Activated CD4-positive, alpha-beta T cell treated with anti-CD3 and anti-CD28 coated beads, Interleukin-2, amount 10 ng/mL, durations not matched to agents 24 days and 14 days (primary cell): ENCODE data around the gene GALNT9. TPM values are rescaled to one million over a fixed set of nuclear protein-coding genes. Genes with fewer than 3 reads are reported as not detected.
"Not testable (repeated sequence)": the region's sequence is repeated elsewhere in the genome, so short reads cannot be mapped to it uniquely, and the experiment has no call there.

Experiments used
- DNase-seq: peaks from one replicate; pipeline ENCODE4 v3.0.0; 2022
- H3K27ac Mint-ChIP-seq: one replicate; pipeline ENCODE4 v1.8.0; 2022; ENCODE audit warnings: mild to moderate bottlenecking, mixed read lengths
- H3K27me3 Mint-ChIP-seq: one replicate; pipeline ENCODE4 v1.8.0; 2022; ENCODE audit warnings: mixed read lengths
- H3K36me3 Mint-ChIP-seq: one replicate; pipeline ENCODE4 v1.8.0; 2022; ENCODE audit warnings: low read depth, mild to moderate bottlenecking, mixed read lengths
- H3K4me1 Mint-ChIP-seq: one replicate; pipeline ENCODE4 v1.8.0; 2021; ENCODE audit warnings: mixed read lengths
- H3K4me3 Mint-ChIP-seq: one replicate; pipeline ENCODE4 v1.8.0; 2022; ENCODE audit warnings: mild to moderate bottlenecking, moderate library complexity, mixed read lengths
- H3K9me3 Mint-ChIP-seq: one replicate; pipeline ENCODE4 v1.8.0; 2021; ENCODE audit warnings: mixed read lengths
- intact Hi-C: fragments of 100-400 bp; cut with micrococcal nuclease; formaldehyde crosslinking; loops from one replicate; pipeline ENCODE4 v1.15.1; 2023
- total RNA-seq: library from RNA; stranded (reverse); gene quantifications from 2 replicates; pipeline ENCODE4 v1.2.3, GENCODE V29; 2022

GALNT9 gene
- total RNA-seq, 1 donor from 2014 or later: not detected

DNA sequence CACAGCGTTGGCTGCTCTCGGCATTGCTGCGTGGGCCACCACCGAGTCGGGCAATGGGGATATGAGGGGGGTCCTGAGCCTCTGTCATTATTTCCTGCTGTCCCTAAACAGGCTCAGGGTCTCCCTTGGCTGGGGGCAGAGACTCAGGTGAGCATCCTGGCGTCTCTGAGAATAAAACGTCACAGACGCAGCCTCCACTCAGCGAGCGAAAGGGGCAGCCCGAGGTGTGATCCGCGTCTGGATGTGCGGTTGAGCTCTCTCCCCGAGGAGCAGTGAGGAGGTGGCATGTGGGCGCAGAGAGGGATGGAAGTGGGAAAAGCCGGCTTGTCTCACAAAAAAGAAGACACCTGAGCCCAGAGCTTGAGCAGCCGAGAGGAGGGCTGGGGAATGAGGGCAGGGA is 62.6 kb downstream of the GALNT9 start:
- Mint-ChIP-seq H3K4me1 (no peaks in the 10 kb centered on the region), H3K36me3 (no peaks in the 10 kb centered on the region), H3K27ac (no peak overlapping the region), H3K9me3 (no peaks in the 10 kb centered on the region), H3K4me3 (no peak overlapping the region), H3K27me3 (no peaks in the 10 kb centered on the region)
- intact Hi-C loops: no loop called here
- no peak for DNase-seq

DNA sequence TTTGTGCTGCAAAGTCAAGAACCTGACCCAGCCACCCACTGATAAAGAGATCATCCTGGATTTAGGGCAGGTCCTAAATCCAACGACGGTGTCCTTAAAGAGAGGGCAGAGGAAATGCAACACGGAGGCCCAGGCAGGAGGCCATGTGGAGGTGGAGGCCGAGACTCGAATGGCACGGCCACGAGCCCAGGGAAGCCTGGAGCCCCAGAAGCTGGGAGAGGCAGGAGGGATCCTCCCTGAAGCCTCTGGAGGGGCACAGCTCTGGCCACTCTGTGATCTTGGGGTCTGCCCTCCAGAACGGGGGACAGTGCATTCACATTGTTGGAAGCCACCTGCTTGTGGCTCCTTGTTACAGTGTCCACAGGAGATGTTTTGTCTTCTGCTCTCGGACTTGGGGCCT is 63.0 kb downstream of the GALNT9 start:
- no peaks in the 10 kb centered on the region for H3K27me3 Mint-ChIP-seq
- no peaks in the 10 kb centered on the region for H3K36me3 Mint-ChIP-seq
- H3K9me3 Mint-ChIP-seq: no peaks in the 10 kb centered on the region
- H3K27ac Mint-ChIP-seq: no peak overlapping the region
- intact Hi-C loops: no loop called here
- H3K4me1 Mint-ChIP-seq: no peaks in the 10 kb centered on the region
- DNase-seq: no peak
- H3K4me3 Mint-ChIP-seq: no peak overlapping the region

DNA sequence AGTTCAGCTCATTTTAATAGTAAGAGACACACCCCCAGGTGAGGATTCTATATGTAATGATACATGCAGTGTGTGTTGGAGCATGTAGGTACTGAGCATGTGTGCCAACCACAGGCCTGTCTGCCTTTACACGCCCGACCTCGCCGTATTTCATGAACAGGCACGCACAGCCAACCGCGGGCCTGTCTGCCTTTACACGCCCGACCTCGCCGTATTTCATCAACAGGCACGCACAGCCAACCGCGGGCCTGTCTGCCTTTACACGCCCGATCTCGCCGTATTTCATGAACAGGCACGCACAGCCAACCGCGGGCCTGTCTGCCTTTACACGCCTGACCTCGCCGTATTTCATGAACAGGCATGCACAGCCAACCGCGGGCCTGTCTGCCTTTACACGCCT is 63.6 kb downstream of the GALNT9 start:
- intact Hi-C loops, H3K27ac Mint-ChIP-seq, H3K36me3 Mint-ChIP-seq, H3K27me3 Mint-ChIP-seq, H3K9me3 Mint-ChIP-seq, H3K4me3 Mint-ChIP-seq, DNase-seq, H3K4me1 Mint-ChIP-seq: not testable (repeated sequence)

DNA sequence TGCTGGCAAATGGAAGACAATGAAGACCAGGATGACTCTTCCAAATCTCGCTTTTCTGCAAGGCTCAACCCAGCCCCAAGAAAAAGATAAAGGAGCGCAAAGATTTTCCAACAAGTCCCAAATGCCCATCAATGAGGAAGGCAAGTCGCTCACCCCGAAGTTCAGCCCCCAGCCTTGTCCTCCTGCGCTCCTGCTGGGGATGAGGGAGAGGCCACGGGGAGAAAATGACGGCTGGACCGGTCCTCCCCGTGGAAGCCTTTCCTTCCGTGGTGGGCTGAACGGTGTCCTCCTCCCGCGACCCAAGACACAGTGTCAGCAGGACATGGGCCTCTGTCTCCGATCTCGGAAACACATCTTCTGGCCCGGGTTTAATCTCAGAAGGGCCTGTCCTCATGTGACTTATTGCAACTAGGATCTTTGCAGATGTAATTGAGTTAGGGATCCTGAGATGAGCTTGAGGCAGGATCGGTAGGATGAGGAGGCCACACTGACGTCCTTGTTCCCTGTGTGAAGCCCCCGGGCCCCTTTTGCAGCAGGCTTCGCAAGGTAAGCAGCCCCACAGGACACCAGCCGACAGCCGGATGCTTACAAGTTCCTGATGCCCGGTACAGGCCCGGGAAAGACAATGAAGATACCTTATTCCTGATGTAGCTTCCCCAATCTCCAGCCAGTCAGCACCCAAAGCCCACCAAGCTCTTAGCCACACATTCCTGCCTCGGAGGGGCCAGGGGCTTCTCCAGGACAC is 64.2 kb downstream of the GALNT9 start:
- Mint-ChIP-seq H3K36me3 (no peaks in the 10 kb centered on the region), H3K27ac (no peak overlapping the region), H3K4me3 (no peak overlapping the region), H3K27me3 (no peaks in the 10 kb centered on the region), H3K4me1 (no peaks in the 10 kb centered on the region), H3K9me3 (no peaks in the 10 kb centered on the region)
- intact Hi-C loops: no loop called here
- DNase-seq: no peak

DNA sequence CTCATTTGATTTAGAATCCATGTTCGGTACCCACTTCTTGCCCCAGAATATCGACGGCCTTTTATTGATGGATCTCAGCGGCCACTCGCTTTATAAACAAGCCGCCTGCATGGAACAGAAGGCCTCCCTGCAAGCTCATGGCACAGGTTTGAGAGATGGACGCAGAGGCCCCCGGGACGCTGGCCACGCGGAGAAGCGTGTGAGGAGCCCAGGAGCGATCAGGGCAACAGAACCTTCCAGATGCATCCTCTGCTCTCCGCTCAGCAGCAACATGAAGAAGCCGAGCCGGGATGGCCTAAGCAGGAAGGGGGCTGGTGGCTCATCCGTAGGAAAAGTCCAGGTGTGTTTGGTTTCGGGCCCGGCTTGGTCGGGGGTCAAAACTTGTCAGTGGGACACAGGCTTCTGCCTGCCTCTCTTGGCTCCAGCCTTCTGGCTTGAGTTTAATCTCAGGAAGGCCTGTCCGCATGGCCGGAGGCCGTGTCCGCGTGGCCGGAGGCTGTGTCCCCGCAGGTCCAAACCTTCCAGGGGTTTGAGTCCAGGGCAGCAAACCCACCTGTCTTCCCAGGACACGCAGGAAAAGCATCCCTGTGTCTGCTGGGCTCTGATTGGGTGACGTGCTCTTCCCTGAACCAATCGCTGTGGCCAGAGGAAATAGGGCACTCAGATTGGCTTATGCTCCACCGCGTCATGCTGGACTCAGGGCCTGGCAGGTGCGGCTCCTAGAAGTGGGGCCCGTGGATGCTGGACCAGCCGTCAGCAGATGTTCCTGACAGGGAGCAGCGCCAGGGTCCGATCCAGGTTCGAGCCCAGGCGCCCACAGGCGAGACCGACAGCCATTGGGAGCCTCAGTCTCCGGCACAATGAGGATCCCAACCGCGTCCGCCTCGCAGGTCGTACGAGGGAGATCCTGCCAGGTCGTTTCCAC is 65.0 kb downstream of the GALNT9 start:
- Mint-ChIP-seq H3K9me3 (no peaks in the 10 kb centered on the region), H3K36me3 (no peaks in the 10 kb centered on the region), H3K27ac (no peak overlapping the region), H3K27me3 (no peaks in the 10 kb centered on the region), H3K4me1 (no peaks in the 10 kb centered on the region), H3K4me3 (no peak overlapping the region)
- intact Hi-C loops: no loop called here
- no peak for DNase-seq

DNA sequence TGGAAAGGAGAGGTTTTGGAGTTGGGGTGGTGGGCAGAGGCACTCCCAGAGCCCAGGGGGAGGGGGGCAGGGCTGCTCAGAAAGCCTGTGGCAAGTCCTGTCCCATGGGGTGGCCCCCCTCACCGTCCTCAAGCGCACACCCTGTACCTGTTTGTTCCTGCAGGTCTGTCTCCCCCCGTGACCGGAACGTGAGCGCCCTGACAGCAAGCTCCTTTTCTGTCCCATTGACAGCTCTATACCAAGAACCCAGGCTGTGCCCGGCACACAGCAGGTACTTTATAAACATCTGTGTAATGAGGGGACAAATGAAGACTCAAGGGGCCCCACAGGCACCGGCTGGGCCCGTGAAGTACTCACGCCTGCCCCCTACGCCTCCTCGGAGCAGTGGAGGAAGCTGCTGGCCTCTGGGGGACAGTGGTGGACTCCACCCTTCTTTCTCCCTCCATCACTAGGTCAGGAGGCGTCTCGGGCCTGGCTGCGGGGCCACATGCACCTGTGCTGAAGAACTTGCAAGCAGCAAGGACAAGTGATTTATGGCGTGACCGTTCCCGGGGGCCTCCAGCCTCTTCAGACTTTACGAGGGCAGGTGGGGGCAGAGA is 65.8 kb downstream of the GALNT9 start:
- Mint-ChIP-seq H3K27me3 (no peaks in the 10 kb centered on the region), H3K4me1 (no peaks in the 10 kb centered on the region), H3K9me3 (no peaks in the 10 kb centered on the region), H3K27ac (no peak overlapping the region), H3K4me3 (no peak overlapping the region), H3K36me3 (no peaks in the 10 kb centered on the region)
- intact Hi-C loops: no loop called here
- no peak for DNase-seq

DNA sequence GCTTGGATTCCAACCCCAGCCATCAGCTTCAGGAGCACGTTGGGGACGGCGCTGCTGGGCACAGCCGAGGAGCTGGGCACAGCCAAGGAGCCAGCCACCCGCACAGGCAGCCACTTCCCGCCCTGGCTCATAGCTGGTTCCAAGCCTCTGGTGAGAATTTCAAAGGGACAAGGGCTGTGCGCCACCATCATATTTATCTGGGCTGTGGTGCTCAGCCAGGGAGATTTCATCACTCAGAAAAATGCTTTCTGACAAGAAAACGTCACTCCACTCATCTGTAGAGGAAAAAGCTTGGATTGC is 66.4 kb downstream of the GALNT9 start:
- Mint-ChIP-seq H3K27ac (no peak overlapping the region), H3K27me3 (no peaks in the 10 kb centered on the region), H3K4me3 (no peak overlapping the region), H3K36me3 (no peaks in the 10 kb centered on the region), H3K9me3 (no peaks in the 10 kb centered on the region), H3K4me1 (no peaks in the 10 kb centered on the region)
- no peak for DNase-seq
- intact Hi-C loops: no loop called here

DNA sequence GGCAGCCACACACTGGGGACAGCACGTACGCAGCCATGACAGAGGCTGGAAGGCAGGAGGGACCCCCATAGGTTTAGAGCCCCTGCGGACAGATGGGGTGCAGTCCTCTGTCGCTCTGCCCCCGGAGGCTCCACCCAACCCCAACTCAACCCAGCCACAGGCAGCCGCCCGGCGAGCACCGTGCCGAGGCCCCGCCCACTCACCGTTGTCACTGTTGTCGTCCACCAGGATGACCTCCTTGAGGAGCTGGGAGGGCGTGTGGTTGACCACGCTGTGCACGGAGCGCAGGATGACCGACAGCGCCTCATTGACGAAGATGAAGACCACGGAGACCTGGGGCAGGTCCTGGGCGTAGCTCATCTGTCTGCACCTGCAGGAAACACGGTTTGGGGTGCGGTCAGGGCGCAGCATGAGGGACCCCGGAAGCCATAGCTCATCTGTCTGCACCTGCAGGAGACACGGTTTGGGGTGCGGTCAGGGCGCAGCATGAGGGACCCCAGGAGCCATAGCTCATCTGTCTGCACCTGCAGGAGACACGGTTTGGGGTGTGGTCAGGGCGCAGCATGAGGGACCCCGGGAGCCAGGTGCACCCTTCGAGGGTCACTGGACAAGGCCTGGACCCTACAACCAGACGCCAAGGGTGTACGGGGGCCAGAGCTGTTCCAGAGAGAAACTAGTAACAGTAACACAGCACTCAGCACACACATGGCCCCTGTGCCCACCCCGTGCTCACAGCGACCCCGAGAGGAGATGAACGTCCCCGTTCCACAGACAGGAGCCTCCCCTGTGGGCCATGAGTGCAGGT is 66.9 kb downstream of the GALNT9 start:
- Mint-ChIP-seq H3K9me3 (no peaks in the 10 kb centered on the region), H3K4me3 (no peak overlapping the region), H3K4me1 (no peaks in the 10 kb centered on the region), H3K27me3 (no peaks in the 10 kb centered on the region), H3K27ac (no peak overlapping the region), H3K36me3 (no peaks in the 10 kb centered on the region)
- DNase-seq: no peak
- intact Hi-C loops: no loop called here

DNA sequence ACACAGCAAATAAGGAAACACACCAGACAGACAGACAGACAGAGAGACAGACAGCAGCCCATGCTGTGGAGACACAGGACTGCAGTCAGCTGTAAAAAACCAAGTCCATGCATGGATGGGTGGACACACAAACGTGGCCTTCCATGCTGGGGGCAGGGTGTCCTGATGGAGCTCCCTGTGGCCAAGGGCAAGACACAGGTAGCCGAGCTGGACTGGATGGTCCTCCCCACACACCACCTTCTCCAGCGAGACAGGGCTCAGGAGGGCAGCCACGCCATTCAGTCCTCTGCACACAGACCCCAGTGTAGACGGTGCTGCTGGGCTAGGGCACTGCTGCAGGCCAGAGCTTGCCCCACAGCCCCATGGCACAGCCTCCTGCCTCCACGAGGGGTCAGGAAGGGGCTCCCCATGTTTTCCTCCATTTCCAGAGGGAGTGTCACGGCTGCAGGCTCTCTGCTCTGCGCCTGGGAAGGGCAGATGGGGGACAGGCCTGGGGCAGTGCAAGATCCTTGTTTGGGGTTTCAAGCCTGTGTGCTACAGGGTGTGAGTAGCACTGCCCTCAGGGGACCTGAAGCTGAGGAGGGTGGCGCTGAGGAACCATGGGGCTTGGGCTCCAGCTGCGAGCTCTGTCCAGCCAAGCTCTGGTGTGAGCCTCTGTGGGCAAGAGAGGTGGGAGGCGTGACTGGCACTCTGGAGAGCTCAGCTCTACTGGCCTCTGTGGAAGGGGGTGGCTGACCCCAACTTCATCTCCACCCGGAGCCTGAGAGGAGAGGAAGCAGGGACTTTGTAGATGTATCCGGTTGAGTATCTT is 67.9 kb downstream of the GALNT9 start:
- H3K36me3 Mint-ChIP-seq: no peaks in the 10 kb centered on the region
- no peak overlapping the region for H3K4me3 Mint-ChIP-seq
- DNase-seq: no peak
- H3K9me3 Mint-ChIP-seq: no peaks in the 10 kb centered on the region
- no peaks in the 10 kb centered on the region for H3K27me3 Mint-ChIP-seq
- intact Hi-C loops: no loop called here
- H3K27ac Mint-ChIP-seq: no peak overlapping the region
- no peaks in the 10 kb centered on the region for H3K4me1 Mint-ChIP-seq

DNA sequence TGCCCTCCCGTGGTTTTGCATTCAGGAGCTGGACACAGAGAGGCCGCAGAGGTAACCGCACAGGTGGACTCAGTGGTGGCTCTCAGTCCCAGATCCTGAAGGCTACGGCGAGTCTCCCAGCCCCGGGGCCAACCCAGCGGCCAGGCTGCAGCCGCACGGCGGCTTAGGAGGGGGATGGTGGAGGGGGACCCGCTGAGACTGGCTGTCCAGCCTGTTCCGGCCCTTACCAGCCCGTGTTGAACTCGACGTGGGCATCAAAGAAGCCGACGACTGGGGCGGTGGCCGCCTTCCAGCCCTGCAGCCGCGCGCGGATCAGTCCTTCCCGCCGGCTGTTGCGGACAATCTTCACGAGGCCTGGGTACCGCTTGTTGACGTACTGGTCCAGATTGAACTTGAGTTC is 68.7 kb downstream of the GALNT9 start:
- H3K4me1 Mint-ChIP-seq: no peaks in the 10 kb centered on the region
- DNase-seq: no peak
- intact Hi-C loops: no loop called here
- H3K27ac Mint-ChIP-seq: no peak overlapping the region
- H3K27me3 Mint-ChIP-seq: no peaks in the 10 kb centered on the region
- H3K9me3 Mint-ChIP-seq: no peaks in the 10 kb centered on the region
- H3K36me3 Mint-ChIP-seq: no peaks in the 10 kb centered on the region
- H3K4me3 Mint-ChIP-seq: no peak overlapping the region

DNA sequence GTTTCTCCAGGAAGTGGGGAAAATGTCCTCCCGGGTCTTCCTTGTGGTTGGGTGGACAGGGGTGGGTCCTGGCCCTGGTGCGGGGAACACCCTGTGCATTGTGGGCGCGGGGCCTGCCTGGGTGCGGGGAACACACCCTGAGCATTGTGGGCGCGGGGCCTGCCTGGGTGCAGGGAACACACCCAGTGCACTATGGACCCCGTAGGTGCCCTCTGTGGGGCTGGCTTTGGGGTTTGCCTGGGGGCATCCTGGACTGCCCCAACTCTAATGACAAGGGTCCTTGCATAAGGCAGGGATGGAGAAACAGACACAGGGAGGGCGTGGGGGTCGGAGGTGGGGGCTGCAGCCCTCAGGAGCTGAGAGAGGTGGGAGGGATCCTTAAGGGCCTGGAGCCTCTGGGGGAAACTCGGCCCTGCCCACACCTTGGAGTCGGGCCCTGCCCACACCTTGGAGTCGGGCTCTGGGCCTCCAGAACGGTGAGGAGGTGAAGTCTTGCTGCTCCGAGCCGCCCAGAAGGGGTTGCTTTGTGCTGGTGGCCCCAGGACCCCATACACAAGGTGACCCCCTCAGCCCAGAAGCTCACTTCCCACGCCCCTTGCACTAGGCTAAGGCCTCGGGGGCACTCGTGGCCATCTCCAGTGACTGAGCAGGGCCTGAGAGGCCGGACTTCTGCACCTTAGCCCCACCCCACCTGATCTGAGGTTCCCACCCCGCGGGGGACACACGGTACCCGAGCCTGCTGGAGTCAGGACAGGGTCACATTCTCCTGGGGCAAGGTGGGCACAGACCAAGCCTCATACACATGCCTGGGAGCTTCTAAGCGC is 69.3 kb downstream of the GALNT9 start:
- H3K4me3 Mint-ChIP-seq: no peak overlapping the region
- no peaks in the 10 kb centered on the region for H3K27me3 Mint-ChIP-seq
- intact Hi-C loops: no loop called here
- H3K27ac Mint-ChIP-seq: no peak overlapping the region
- DNase-seq: no peak
- no peaks in the 10 kb centered on the region for H3K4me1 Mint-ChIP-seq
- no peaks in the 10 kb centered on the region for H3K9me3 Mint-ChIP-seq
- no peaks in the 10 kb centered on the region for H3K36me3 Mint-ChIP-seq

DNA sequence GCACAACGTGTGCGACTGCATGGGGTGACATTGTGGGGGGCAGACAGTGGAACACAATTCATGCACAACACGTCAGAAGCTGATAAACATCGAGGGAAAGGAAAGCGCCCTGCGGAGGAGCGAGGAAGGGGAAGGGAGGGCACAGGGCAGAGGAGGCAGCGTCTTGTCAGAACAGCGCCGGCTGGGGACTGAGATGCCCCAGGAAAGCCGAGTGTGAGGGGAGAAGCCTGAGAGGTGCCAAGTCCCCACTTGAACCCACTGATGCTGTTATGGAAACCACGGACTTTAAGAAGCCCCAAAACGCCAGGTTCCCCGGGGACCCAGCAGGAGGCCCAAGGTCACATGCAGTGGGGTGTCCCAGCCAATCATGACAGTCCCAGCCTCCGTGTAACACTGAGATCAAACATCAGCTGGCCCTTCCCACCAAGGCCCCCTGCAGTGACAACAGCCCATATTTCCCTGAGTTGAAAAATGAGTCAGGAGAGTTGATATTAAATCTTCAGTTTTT is 70.0 kb downstream of the GALNT9 start:
- DNase-seq: no peak
- Mint-ChIP-seq H3K9me3 (no peaks in the 10 kb centered on the region), H3K36me3 (no peaks in the 10 kb centered on the region), H3K4me1 (no peaks in the 10 kb centered on the region), H3K27me3 (no peaks in the 10 kb centered on the region), H3K4me3 (no peak overlapping the region), H3K27ac (no peak overlapping the region)
- intact Hi-C loops: no loop called here
